Naive thymus-derived CD4-positive, alpha-beta T cell (primary cell): ENCODE results near the gene ELFN2. TPM values are rescaled to one million over a fixed set of nuclear protein-coding genes. Genes with fewer than 3 reads are reported as not detected.
A peak's percentile ranks its signal among the peaks of the same experiment; 100 is the strongest.

Experiments
- ATAC-seq: fragments of 150-1000 bp; cut with Tn5 transposase; 2 replicates; pipeline ENCODE4 v1.10.0; 2021; ENCODE audit warnings: mild to moderate bottlenecking, moderate library complexity
- CTCF ChIA-PET: fragments of 350-600 bp; sonication (Branson Sonifier 250); formaldehyde crosslinking; loops from one replicate; lab custom pipeline; 2021; ENCODE audit warnings: antibody characterized with exemption; lab: Charles Lee
- POLR2A ChIA-PET: fragments of 350-600 bp; sonication (Branson Sonifier 250); formaldehyde crosslinking; loops from one replicate; lab custom pipeline; 2021; ENCODE audit warnings: antibody characterized with exemption, inconsistent platforms; lab: Charles Lee
- DNase-seq, 9 donors: peaks; one replicate each; pipeline versions ENCODE4 v3.0.0 to v3.0.0-alpha.2; 2020 to 2022; ENCODE audit warnings: mixed read lengths in 1 of 9
- H3K27ac ChIP-seq: one replicate; pipeline ENCODE4 v1.7.0; 2013; ENCODE audit warnings: mild to moderate bottlenecking, low read depth, low read length, moderate library complexity
- H3K27me3 ChIP-seq, 2 donors: one replicate each; pipeline ENCODE4 v1.7.0; 2013; ENCODE audit warnings: low read length in 2 of 2, mild to moderate bottlenecking in 2 of 2, moderate library complexity in 2 of 2; ENCODE audit not compliant: control insufficient read depth in 2 of 2, insufficient read depth in 2 of 2
- H3K36me3 ChIP-seq, 3 experiments: 1 replicate in 2 of 3; 2 replicates in 1 of 3; pipeline ENCODE4 v1.7.0; 2013; ENCODE audit warnings: low read length in 3 of 3, mild to moderate bottlenecking in 3 of 3, moderate library complexity in 1 of 3; ENCODE audit not compliant: insufficient read depth in 3 of 3, control insufficient read depth in 2 of 3
- H3K4me1 ChIP-seq, 2 donors: one replicate each; pipeline ENCODE4 v1.7.0; 2013; ENCODE audit warnings: low read length in 2 of 2, mild to moderate bottlenecking in 2 of 2, moderate library complexity in 1 of 2; ENCODE audit not compliant: control insufficient read depth in 2 of 2, insufficient read depth in 2 of 2
- H3K4me3 ChIP-seq: 2 replicates; pipeline ENCODE4 v1.7.0; 2013; ENCODE audit warnings: mild to moderate bottlenecking, low read length
- H3K9me3 ChIP-seq, 3 experiments: 1 replicate in 2 of 3; 2 replicates in 1 of 3; pipeline ENCODE4 v1.7.0; 2013; ENCODE audit warnings: low read length in 3 of 3; ENCODE audit not compliant: control insufficient read depth in 2 of 3
- H3K27ac Mint-ChIP-seq, 9 donors: one replicate each; pipeline ENCODE4 v1.8.0; 2020 to 2022; ENCODE audit warnings: mixed read lengths in 9 of 9, mild to moderate bottlenecking in 8 of 9, moderate library complexity in 5 of 9, inconsistent platforms in 2 of 9
- H3K27me3 Mint-ChIP-seq, 5 donors: one replicate each; pipeline ENCODE4 v1.8.0; 2021 to 2022; ENCODE audit warnings: mixed read lengths in 5 of 5, mild to moderate bottlenecking in 1 of 5
- H3K36me3 Mint-ChIP-seq, 5 donors: one replicate each; pipeline ENCODE4 v1.8.0; 2020 to 2022; ENCODE audit warnings: mixed read lengths in 5 of 5, mild to moderate bottlenecking in 3 of 5, inconsistent platforms in 1 of 5
- H3K4me1 Mint-ChIP-seq, 7 donors: one replicate each; pipeline ENCODE4 v1.8.0; 2020 to 2022; ENCODE audit warnings: mixed read lengths in 7 of 7, mild to moderate bottlenecking in 3 of 7, inconsistent platforms in 1 of 7
- H3K4me3 Mint-ChIP-seq, 10 donors: one replicate each; pipeline ENCODE4 v1.8.0; 2020 to 2022; ENCODE audit warnings: mild to moderate bottlenecking in 10 of 10, mixed read lengths in 10 of 10, moderate library complexity in 6 of 10, inconsistent platforms in 2 of 10
- H3K9me3 Mint-ChIP-seq, 11 donors: one replicate each; pipeline ENCODE4 v1.8.0; 2020 to 2022; ENCODE audit warnings: mixed read lengths in 11 of 11, mild to moderate bottlenecking in 4 of 11, inconsistent platforms in 1 of 11, moderate library complexity in 1 of 11
- intact Hi-C, 2 donors: fragments of 100-400 bp; cut with micrococcal nuclease; formaldehyde crosslinking; loops; one replicate each; pipeline ENCODE4 v1.15.1; 2023
- polyA plus RNA-seq, 2 donors: library from polyadenylated mRNA; unstranded; fragments of 300-500 nt; fragmentation: Illumina TruSeq; gene quantifications; one replicate each; pipeline ENCODE4 v1.2.3, GENCODE V29; 2021
- total RNA-seq, 6 experiments: library from RNA in 5 of 6; stranded (reverse) in 5 of 6; gene quantifications; 1 replicate in 5 of 6; 2 replicates in 1 of 6; pipeline ENCODE4 v1.2.3 and lab custom pipeline; 2021 to 2026

ELFN2 gene
- total and polyA plus RNA-seq, 7 experiments from 2014 or later, result 0.10 to 0.66 (median 0.57) TPM; not detected in 2

DNA sequence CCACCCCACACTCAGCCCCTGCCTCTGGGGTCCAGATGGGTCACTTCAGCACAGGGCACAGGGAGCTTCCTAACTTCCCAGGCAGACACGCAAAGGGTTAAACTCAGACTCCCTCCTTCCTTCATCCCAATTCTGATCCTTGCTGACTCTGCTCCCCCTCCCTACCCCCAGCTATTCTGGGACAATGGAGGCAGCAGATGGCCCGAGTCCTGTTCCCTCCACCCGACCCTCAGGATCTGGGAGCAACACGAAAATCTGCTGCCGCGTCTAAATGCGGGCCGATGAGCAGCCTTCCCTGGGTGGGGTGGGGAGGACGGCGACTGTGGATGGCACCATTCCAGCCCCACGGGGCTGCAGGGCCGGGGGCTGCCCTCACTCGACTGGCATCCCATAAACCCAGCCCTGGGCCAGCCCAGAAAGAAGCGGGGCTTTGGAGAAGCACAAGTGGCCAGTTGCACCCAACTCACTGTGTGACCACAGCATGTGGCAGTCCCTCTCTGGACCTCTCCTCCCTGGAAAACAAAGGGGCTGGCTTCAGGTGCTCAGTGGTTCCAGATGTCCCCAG, 40.2 kb upstream of the ELFN2 start:
- ChIA-PET POLR2A (no interaction called here), CTCF (interaction anchor here (1.1 kb wide), 1 partner anchor 33 kb away, joined by 3 read pairs; no protein-coding TSS in a partner anchor)
- Mint-ChIP-seq H3K27ac (peak overlapping the region in 1 of 9 donors; percentile 51), H3K9me3 (no peaks in the 10 kb centered on the region), H3K36me3 (peaks cover 8 to 34% (median 18%) of the 10 kb centered on the region in 5 donors), H3K4me3 (no peak overlapping the region), H3K4me1 (peaks cover 7 to 27% (median 15%) of the 10 kb centered on the region in 7 donors), H3K27me3 (no peaks in the 10 kb centered on the region)
- H3K27ac ChIP-seq, result no peak overlapping the region
- peaks cover 5 to 73% (median 18%) of the 10 kb centered on the region in 3 experiments for H3K36me3 ChIP-seq
- no peak overlapping the region for H3K4me3 ChIP-seq
- no peaks in the 10 kb centered on the region for H3K4me1 ChIP-seq
- intact Hi-C loops, result no loop called here
- DNase-seq, result no peak
- H3K27me3 ChIP-seq, result no peaks in the 10 kb centered on the region
- ATAC-seq, result no peak
- H3K9me3 ChIP-seq, result no peaks in the 10 kb centered on the region

DNA sequence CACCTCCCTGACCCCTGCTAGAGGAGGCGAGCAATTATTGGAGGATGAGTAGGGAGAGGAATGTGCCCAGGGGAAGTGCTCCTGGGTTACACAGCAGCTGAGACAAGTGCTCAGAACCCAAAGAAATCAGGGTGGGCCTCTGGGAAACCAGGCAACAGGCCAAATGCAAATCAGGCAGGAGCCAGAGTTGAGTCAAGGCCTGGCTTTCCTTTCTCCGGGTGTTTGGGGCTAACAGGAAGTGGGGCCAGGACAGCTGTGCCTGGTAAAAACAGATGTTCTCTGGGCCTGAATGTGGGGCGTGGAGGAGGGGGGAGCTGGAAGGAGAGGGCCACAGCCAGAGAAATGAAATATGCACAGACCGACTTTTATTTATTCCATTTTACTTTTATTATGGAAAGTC, 36.9 kb upstream of the ELFN2 start:
- peaks cover 4 to 32% (median 14%) of the 10 kb centered on the region in 5 donors for H3K36me3 Mint-ChIP-seq
- no peaks in the 10 kb centered on the region for H3K9me3 ChIP-seq
- intact Hi-C loops, result no loop called here
- H3K4me3 Mint-ChIP-seq, result no peak overlapping the region
- peaks cover 0 to 51% (median 10%) of the 10 kb centered on the region in 3 experiments for H3K36me3 ChIP-seq
- no peaks in the 10 kb centered on the region for H3K4me1 ChIP-seq
- POLR2A ChIA-PET, result no interaction called here
- CTCF ChIA-PET, result interaction anchor here (0.7 kb wide), 1 partner anchor 27 kb away, joined by 8 read pairs; no protein-coding TSS in a partner anchor
- H3K27me3 Mint-ChIP-seq, result no peaks in the 10 kb centered on the region
- DNase-seq (no peak), ATAC-seq (no peak)
- H3K4me3 ChIP-seq, result no peak overlapping the region
- H3K27me3 ChIP-seq, result no peaks in the 10 kb centered on the region
- no peak overlapping the region for H3K27ac ChIP-seq
- H3K9me3 Mint-ChIP-seq, result no peaks in the 10 kb centered on the region
- H3K27ac Mint-ChIP-seq, result peak overlapping the region in 2 of 9 donors; percentile 27 to 43
- peaks cover 4 to 20% (median 9%) of the 10 kb centered on the region in 7 donors for H3K4me1 Mint-ChIP-seq

DNA sequence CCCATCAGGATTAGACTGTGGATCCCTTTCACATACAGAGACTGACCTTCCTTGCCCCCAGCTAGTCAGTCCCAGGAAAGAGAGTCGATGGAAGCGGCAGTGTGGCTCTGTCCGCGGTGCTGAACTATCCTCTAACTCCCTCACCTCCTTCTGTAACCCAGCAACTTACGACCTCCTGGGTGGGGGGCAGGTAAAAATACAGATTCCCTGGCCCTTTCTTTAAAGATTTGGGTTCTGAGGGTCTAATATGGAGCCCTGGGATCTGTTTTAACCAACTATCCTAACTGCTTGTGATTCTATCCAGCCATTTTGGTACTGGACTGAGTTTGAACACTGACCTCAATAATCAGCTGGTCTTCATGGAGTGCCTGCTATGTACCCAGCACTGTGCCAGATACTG, 35.7 kb upstream of the ELFN2 start:
- Histone ChIP-seq H3K9me3 (no peaks in the 10 kb centered on the region), H3K27me3 (no peaks in the 10 kb centered on the region), H3K27ac (no peak overlapping the region), H3K36me3 (peaks cover 0 to 41% (median 4%) of the 10 kb centered on the region in 3 experiments), H3K4me3 (no peak overlapping the region), H3K4me1 (no peaks in the 10 kb centered on the region)
- intact Hi-C loops, result no loop called here
- Mint-ChIP-seq H3K36me3 (peaks cover 4 to 30% (median 10%) of the 10 kb centered on the region in 5 donors), H3K27me3 (no peaks in the 10 kb centered on the region), H3K4me3 (no peak overlapping the region), H3K4me1 (peaks cover 2 to 14% (median 8%) of the 10 kb centered on the region in 7 donors), H3K27ac (peak overlapping the region in 1 of 9 donors; percentile 20), H3K9me3 (no peaks in the 10 kb centered on the region)
- DNase-seq (peak in 1 of 9 donors; percentile 12), ATAC-seq (no peak)
- ChIA-PET POLR2A (interaction anchor here (0.5 kb wide), 1 partner anchor 113 kb away, joined by 4 read pairs; no protein-coding TSS in a partner anchor), CTCF (no interaction called here)

DNA sequence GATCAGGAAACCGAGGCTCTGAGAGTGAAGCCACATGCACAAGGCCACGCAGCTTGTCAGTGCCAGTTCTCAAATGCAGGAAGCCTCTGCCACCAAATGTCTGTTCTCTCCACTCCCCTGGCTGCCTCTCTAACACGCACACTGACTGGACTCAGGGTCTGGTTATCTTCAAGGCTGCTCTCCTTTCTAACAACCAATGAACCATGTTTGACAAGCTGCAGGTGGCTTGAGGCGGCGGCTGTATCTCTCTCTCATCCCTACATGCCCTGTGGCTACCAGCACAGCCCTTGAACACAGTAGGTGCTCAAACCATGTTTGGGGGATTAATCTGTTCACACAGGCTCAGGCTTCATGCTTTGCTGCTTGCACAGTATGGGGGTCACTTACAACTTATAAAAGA, 35.2 kb upstream of the ELFN2 start:
- H3K27me3 Mint-ChIP-seq, result no peaks in the 10 kb centered on the region
- H3K36me3 Mint-ChIP-seq, result peaks cover 4 to 30% (median 10%) of the 10 kb centered on the region in 5 donors
- Histone ChIP-seq H3K4me3 (no peak overlapping the region), H3K27me3 (no peaks in the 10 kb centered on the region), H3K36me3 (peaks cover 0 to 36% (median 4%) of the 10 kb centered on the region in 3 experiments), H3K27ac (no peak overlapping the region), H3K4me1 (no peaks in the 10 kb centered on the region), H3K9me3 (no peaks in the 10 kb centered on the region)
- intact Hi-C loops, result no loop called here
- H3K9me3 Mint-ChIP-seq, result no peaks in the 10 kb centered on the region
- no peak overlapping the region for H3K4me3 Mint-ChIP-seq
- no peak for DNase-seq
- H3K4me1 Mint-ChIP-seq, result peaks cover 3 to 18% (median 9%) of the 10 kb centered on the region in 7 donors
- H3K27ac Mint-ChIP-seq, result peak overlapping the region in 1 of 9 donors; percentile 36
- ChIA-PET CTCF (no interaction called here), POLR2A (interaction anchor here (0.6 to 0.8 kb wide), 2 partner anchors 153 to 266 kb away, joined by 3 read pairs; no protein-coding TSS in a partner anchor)
- no peak for ATAC-seq

DNA sequence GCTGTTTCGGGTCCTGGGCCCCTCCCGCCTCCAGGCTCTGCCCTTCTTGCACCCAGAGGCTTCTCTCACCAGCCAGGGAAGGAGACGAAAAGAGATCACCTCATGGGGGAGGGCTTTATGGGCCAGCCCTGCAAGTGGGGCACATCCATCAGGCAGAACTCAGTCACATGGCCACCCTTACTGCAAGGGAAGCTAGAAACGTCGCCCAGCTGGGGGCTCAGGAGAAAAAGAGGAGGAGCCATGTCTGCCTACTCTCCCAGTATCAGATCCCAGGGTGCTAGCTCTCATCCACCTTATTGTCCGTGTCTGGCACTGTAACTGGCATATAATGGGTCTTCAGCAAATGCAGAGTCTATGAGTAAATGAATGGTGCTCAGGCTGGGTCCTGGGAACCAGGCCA, 34.7 kb upstream of the ELFN2 start:
- ChIA-PET CTCF (no interaction called here), POLR2A (interaction anchor here (0.6 to 0.8 kb wide), 2 partner anchors 152 to 267 kb away, joined by 3 read pairs; no protein-coding TSS in a partner anchor)
- Histone ChIP-seq H3K27me3 (no peaks in the 10 kb centered on the region), H3K4me3 (no peak overlapping the region), H3K9me3 (no peaks in the 10 kb centered on the region), H3K27ac (no peak overlapping the region), H3K4me1 (no peaks in the 10 kb centered on the region), H3K36me3 (peaks cover 0 to 31% (median 4%) of the 10 kb centered on the region in 3 experiments)
- H3K4me1 Mint-ChIP-seq, result peaks cover 5 to 23% (median 9%) of the 10 kb centered on the region in 7 donors
- no peaks in the 10 kb centered on the region for H3K9me3 Mint-ChIP-seq
- peaks cover 4 to 30% (median 10%) of the 10 kb centered on the region in 5 donors for H3K36me3 Mint-ChIP-seq
- DNase-seq, result no peak
- no peak overlapping the region for H3K4me3 Mint-ChIP-seq
- no peak for ATAC-seq
- H3K27me3 Mint-ChIP-seq, result no peaks in the 10 kb centered on the region
- intact Hi-C loops, result no loop called here
- peak overlapping the region in 2 of 9 donors; percentile 47 to 73 for H3K27ac Mint-ChIP-seq

DNA sequence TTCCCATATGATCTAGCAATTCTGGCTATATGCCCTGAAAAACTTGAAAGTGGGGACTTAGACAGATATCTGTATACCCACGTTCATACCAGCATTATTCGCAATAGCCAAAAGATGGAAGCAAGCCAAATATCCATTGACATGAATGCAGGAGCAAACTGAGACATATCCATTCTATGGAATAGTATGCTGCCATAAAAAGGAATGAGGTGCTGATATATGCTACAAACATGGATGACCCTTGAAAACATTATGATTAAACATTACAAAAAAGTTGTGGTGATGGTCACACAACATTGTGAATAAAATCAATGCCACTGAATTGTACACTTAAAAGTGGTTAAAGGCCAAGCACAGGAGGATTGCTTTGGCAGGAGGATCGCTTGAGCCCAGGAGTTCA, 33.4 kb upstream of the ELFN2 start:
- Histone ChIP-seq H3K9me3 (no peaks in the 10 kb centered on the region), H3K4me3 (no peak overlapping the region), H3K27ac (no peak overlapping the region), H3K36me3 (peaks cover 0 to 19% (median 4%) of the 10 kb centered on the region in 3 experiments), H3K27me3 (no peaks in the 10 kb centered on the region), H3K4me1 (no peaks in the 10 kb centered on the region)
- ATAC-seq (no peak), DNase-seq (no peak)
- H3K9me3 Mint-ChIP-seq, result no peaks in the 10 kb centered on the region
- H3K27me3 Mint-ChIP-seq, result no peaks in the 10 kb centered on the region
- POLR2A ChIA-PET, result no interaction called here
- no peak overlapping the region for H3K4me3 Mint-ChIP-seq
- peaks cover 4 to 20% (median 10%) of the 10 kb centered on the region in 7 donors for H3K4me1 Mint-ChIP-seq
- H3K27ac Mint-ChIP-seq, result no peak overlapping the region
- H3K36me3 Mint-ChIP-seq, result peaks cover 4 to 26% (median 7%) of the 10 kb centered on the region in 5 donors
- CTCF ChIA-PET, result interaction anchor here (0.6 to 0.7 kb wide), 2 partner anchors 144 to 341 kb away, joined by 5 to 9 read pairs; no protein-coding TSS in a partner anchor
- intact Hi-C loops, result no loop called here
